GM23338 (cell line): Measurements from ENCODE around the gene MTMR3. TPM values are rescaled to one million over a fixed set of nuclear protein-coding genes. Genes with fewer than 3 reads are reported as not detected.

Experiments used
- ATAC-seq: fragments of 200-7000 bp; cut with Tn5 transposase; 3 replicates; pipeline ENCODE4 v1.9.1; 2020
- DNase-seq: peaks from one replicate; pipeline ENCODE4 v3.0.0-alpha.2; 2015; ENCODE audit warnings: low spot score
- H2AFZ ChIP-seq: fragments of 200-600 bp; sonication (generic); 2 replicates; pipeline ENCODE4 v1.8.0; 2016; ENCODE audit warnings: antibody characterized with exemption, mild to moderate bottlenecking, moderate library complexity
- H3F3A ChIP-seq: fragments of 200-600 bp; sonication (generic); replicated peaks from 2 replicates; pipeline ENCODE4 v1.8.0; 2017; ENCODE audit warnings: antibody characterized with exemption, mixed run types, low read depth
- H3K27ac ChIP-seq: fragments of 200-600 bp; sonication (generic); 2 replicates; pipeline ENCODE4 v1.6.1; 2016; ENCODE audit warnings: low read depth
- H3K27me3 ChIP-seq: fragments of 200-600 bp; sonication (generic); 2 replicates; pipeline ENCODE4 v1.8.0; 2016; ENCODE audit warnings: mild to moderate bottlenecking, mixed run types, moderate library complexity; ENCODE audit not compliant: insufficient read depth
- H3K36me3 ChIP-seq: fragments of 200-600 bp; sonication (generic); 2 replicates; pipeline ENCODE4 v1.8.0; 2016; ENCODE audit warnings: mild to moderate bottlenecking; ENCODE audit not compliant: insufficient read depth
- H3K4me1 ChIP-seq: fragments of 200-600 bp; sonication (generic); 2 replicates; pipeline ENCODE4 v1.8.0; 2016; ENCODE audit warnings: mild to moderate bottlenecking, moderate library complexity; ENCODE audit not compliant: insufficient read depth
- H3K4me2 ChIP-seq: fragments of 200-600 bp; sonication (generic); 2 replicates; pipeline ENCODE4 v1.7.1; 2017; ENCODE audit warnings: mixed run types
- H3K4me3 ChIP-seq: fragments of 200-600 bp; sonication (generic); 2 replicates; pipeline ENCODE4 v1.6.1; 2016; ENCODE audit warnings: mixed run types
- H3K79me2 ChIP-seq: fragments of 200-600 bp; sonication (generic); replicated peaks from 2 replicates; pipeline ENCODE4 v1.8.0; 2017; ENCODE audit warnings: mild to moderate bottlenecking; ENCODE audit not compliant: insufficient read depth
- H3K9me2 ChIP-seq: fragments of 200-600 bp; sonication (generic); 2 replicates; pipeline ENCODE4 v1.8.0; 2017; ENCODE audit not compliant: insufficient read depth
- H4K20me1 ChIP-seq: fragments of 200-600 bp; sonication (generic); replicated peaks from 2 replicates; pipeline ENCODE4 v1.8.0; 2017; ENCODE audit warnings: mild to moderate bottlenecking; ENCODE audit not compliant: insufficient read depth
- H3K27ac Mint-ChIP-seq: 2 replicates; pipeline ENCODE4 v1.8.0; 2020; ENCODE audit warnings: inconsistent platforms, mild to moderate bottlenecking, moderate library complexity, mixed read lengths
- H3K27me3 Mint-ChIP-seq: 3 replicates; pipeline ENCODE4 v1.8.0; 2022; ENCODE audit warnings: low read depth, mild to moderate bottlenecking, moderate library complexity, mixed read lengths, inconsistent platforms; ENCODE audit not compliant: insufficient read depth, poor library complexity
- H3K36me3 Mint-ChIP-seq: 3 replicates; pipeline ENCODE4 v1.8.0; 2021; ENCODE audit warnings: low read depth, mild to moderate bottlenecking, inconsistent platforms, moderate library complexity, mixed read lengths
- H3K4me1 Mint-ChIP-seq: 3 replicates; pipeline ENCODE4 v1.8.0; 2020; ENCODE audit warnings: mild to moderate bottlenecking, inconsistent platforms, mixed read lengths
- H3K4me3 Mint-ChIP-seq: 3 replicates; pipeline ENCODE4 v1.8.0; 2021; ENCODE audit warnings: moderate library complexity, mild to moderate bottlenecking, inconsistent platforms, mixed read lengths
- H3K9me3 Mint-ChIP-seq: 3 replicates; pipeline ENCODE4 v1.8.0; 2020; ENCODE audit warnings: moderate library complexity, mild to moderate bottlenecking, inconsistent platforms, mixed read lengths
- CREB1 ChIP-seq: fragments of 250-450 bp; sonication (Bioruptor Pico); IDR thresholded peaks from 2 replicates; pipeline ENCODE4 v1.5.0; 2020; ENCODE audit warnings: low read depth, mild to moderate bottlenecking, moderate library complexity
- EZH2 ChIP-seq: fragments of 200-600 bp; sonication (generic); IDR thresholded peaks from one replicate; pipeline ENCODE4 v1.8.0; 2017; ENCODE audit warnings: antibody characterized with exemption, mild to moderate bottlenecking, low read depth; ENCODE audit not compliant: unreplicated experiment
- JUNB ChIP-seq: IDR thresholded peaks from one replicate; pipeline ENCODE4 v1.6.1; 2016; ENCODE audit warnings: antibody characterized with exemption; ENCODE audit not compliant: unreplicated experiment
- STAT1 ChIP-seq: IDR thresholded peaks from one replicate; pipeline ENCODE4 v1.6.1; 2016; ENCODE audit warnings: antibody characterized with exemption; ENCODE audit not compliant: unreplicated experiment
- ZNF114 ChIP-seq: fragments of 250-450 bp; sonication (Bioruptor Pico); IDR thresholded peaks from 2 replicates; pipeline ENCODE4 v1.5.0; 2020; ENCODE audit warnings: mild to moderate bottlenecking, moderate library complexity
- ZNF331 ChIP-seq: fragments of 250-450 bp; sonication (Bioruptor Pico); IDR thresholded peaks from 2 replicates; pipeline ENCODE4 v1.5.0; 2020; ENCODE audit warnings: low read depth, mild to moderate bottlenecking, moderate library complexity
- polyA plus RNA-seq: library from polyadenylated mRNA; unstranded; fragments of >200 nt; fragmentation: Nextera tagmentation; extraction: Ambion mirVana; gene quantifications from 2 replicates; pipeline ENCODE4 v1.2.1, GENCODE V29; 2016
- total RNA-seq: library from RNA; depleted of rRNA; stranded (reverse); fragments of >200 nt; shearing (Covaris generic); gene quantifications from 2 replicates; pipeline ENCODE4 v1.2.3, GENCODE V29; 2014
- TF ChIP-seq, protein P1 (sequence below), 2 experiments: fragments of 200-600 bp in 1 of 2; sonication (generic) in 1 of 2; conservative IDR thresholded peaks; 2 replicates each; pipeline versions ENCODE4 v1.5.1 to v1.6.1; 2016 to 2017; ENCODE audit warnings: antibody characterized with exemption in 2 of 2, low read depth in 2 of 2, mild to moderate bottlenecking in 2 of 2, moderate library complexity in 1 of 2
- TF ChIP-seq, protein P2 (sequence below): IDR thresholded peaks from one replicate; pipeline ENCODE4 v1.6.1; 2018; ENCODE audit warnings: antibody characterized with exemption; ENCODE audit not compliant: unreplicated experiment
- TF ChIP-seq, protein P3 (sequence below): IDR thresholded peaks from 2 replicates; pipeline ENCODE4 v1.6.1; 2016; ENCODE audit warnings: antibody characterized with exemption

MTMR3 gene
- total and polyA plus RNA-seq, 2 experiments from 2014 or later, result 5.2 to 27.4 TPM

DNA sequence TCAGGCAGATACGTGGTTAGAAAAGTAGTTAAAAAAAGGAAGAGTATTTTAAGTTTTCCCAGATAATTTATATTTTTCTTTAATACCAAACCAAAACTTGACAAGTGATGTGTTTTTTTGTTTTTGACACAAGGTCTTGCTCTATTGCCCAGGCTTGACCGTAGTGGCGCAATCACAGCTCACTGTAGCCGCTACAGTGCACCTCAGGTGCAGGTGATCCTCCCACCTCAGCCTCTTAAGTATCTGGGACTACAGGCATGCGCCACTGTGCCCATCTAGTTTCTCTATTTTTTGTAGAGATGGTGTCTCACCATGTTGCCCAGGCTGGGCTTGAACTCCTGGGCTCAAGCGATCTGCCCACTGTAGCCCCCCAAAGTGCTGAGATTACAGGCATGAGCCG is 92.5 kb downstream of the MTMR3 start (continued):
- TF ChIP-seq, protein P1, sequence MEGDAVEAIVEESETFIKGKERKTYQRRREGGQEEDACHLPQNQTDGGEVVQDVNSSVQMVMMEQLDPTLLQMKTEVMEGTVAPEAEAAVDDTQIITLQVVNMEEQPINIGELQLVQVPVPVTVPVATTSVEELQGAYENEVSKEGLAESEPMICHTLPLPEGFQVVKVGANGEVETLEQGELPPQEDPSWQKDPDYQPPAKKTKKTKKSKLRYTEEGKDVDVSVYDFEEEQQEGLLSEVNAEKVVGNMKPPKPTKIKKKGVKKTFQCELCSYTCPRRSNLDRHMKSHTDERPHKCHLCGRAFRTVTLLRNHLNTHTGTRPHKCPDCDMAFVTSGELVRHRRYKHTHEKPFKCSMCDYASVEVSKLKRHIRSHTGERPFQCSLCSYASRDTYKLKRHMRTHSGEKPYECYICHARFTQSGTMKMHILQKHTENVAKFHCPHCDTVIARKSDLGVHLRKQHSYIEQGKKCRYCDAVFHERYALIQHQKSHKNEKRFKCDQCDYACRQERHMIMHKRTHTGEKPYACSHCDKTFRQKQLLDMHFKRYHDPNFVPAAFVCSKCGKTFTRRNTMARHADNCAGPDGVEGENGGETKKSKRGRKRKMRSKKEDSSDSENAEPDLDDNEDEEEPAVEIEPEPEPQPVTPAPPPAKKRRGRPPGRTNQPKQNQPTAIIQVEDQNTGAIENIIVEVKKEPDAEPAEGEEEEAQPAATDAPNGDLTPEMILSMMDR (conservative IDR thresholded peaks at IDR 0.05; ENCODE audit: low read depth in 2 of 2), result no peak
- no peak for TF ChIP-seq EZH2

DNA sequence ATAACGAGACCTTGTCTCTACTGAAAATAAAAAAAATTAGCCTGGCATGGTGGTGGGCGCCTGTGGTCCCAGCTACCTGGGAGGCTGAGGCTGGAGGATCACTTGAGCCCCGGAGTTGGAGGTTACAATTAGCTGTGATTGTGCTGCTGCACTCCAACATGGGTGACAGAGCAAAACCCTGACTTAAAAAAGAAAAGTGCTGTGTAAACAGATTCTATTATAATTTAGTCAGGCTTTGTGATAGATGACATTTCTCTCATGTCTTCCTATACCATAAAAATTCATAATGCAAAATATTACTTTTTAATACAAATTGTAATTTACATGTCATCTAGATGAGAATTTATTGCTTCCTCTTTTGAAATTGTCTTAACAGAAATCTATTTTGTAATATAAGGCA is 94.1 kb downstream of the MTMR3 start:
- Mint-ChIP-seq H3K9me3 (no peaks in the 10 kb centered on the region), H3K27me3 (peaks cover 5% of the 10 kb centered on the region), H3K4me1 (peaks cover 4% of the 10 kb centered on the region; the same call in 1 of the 3 replicates), H3K36me3 (no peaks in the 10 kb centered on the region), H3K4me3 (no peak overlapping the region), H3K27ac (no peak overlapping the region)
- Histone ChIP-seq H3K4me3 (no peak overlapping the region), H2AFZ (no peak overlapping the region), H3K4me1 (no peaks in the 10 kb centered on the region), H3K27ac (no peak overlapping the region), H4K20me1 (no peaks in the 10 kb centered on the region), H3K79me2 (no peaks in the 10 kb centered on the region), H3K9me2 (no peaks in the 10 kb centered on the region), H3F3A (no peaks in the 10 kb centered on the region), H3K36me3 (no peaks in the 10 kb centered on the region), H3K27me3 (no peaks in the 10 kb centered on the region), H3K4me2 (no peak overlapping the region)
- TF ChIP-seq ZNF331 (no peak), JUNB (no peak)
- ATAC-seq (no peak), DNase-seq (no peak)

DNA sequence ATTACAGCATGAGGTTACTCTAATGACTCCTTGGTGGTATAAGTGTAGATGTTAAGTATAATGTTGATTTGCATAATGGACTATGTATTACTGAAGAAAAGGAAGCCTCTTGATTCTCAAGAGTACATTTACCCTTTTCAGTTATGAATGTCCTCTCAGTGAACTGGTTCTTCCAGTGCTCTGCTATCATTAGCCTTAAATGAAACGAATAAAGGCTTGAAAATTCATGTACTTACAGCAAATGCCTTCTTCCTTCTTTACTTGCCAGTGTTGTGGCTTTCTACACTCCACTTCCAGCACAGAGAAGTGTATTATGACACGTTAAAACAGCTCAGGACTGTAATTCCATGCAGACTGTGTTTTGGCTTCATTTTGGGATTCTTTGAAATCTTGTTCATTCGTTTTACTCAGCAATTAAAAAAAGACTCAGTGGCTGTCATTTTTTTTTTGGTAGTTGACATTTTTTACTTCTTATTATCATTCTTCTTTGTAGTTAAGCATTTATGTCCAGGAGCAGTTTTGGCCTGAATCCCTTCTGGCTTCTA is 96.9 kb downstream of the MTMR3 start:
- Histone ChIP-seq H3K79me2 (no peaks in the 10 kb centered on the region), H3K4me2 (no peak overlapping the region), H3K36me3 (no peaks in the 10 kb centered on the region), H3K4me3 (no peak overlapping the region), H3K4me1 (no peaks in the 10 kb centered on the region), H3K9me2 (no peaks in the 10 kb centered on the region), H3K27ac (no peak overlapping the region), H3F3A (no peaks in the 10 kb centered on the region), H2AFZ (no peak overlapping the region), H4K20me1 (no peaks in the 10 kb centered on the region), H3K27me3 (no peaks in the 10 kb centered on the region)
- no peak overlapping the region for H3K4me3 Mint-ChIP-seq
- DNase-seq, result no peak
- no peak for ATAC-seq
- H3K27me3 Mint-ChIP-seq, result peaks cover 5% of the 10 kb centered on the region
- H3K9me3 Mint-ChIP-seq, result no peaks in the 10 kb centered on the region
- H3K27ac Mint-ChIP-seq, result no peak overlapping the region
- no peaks in the 10 kb centered on the region for H3K36me3 Mint-ChIP-seq
- TF ChIP-seq EZH2 (no peak), ZNF114 (CRISPR knock-in tag) (no peak), STAT1 (no peak), CREB1 (CRISPR knock-in tag) (no peak), ZNF331 (no peak)
- TF ChIP-seq, protein P2, sequence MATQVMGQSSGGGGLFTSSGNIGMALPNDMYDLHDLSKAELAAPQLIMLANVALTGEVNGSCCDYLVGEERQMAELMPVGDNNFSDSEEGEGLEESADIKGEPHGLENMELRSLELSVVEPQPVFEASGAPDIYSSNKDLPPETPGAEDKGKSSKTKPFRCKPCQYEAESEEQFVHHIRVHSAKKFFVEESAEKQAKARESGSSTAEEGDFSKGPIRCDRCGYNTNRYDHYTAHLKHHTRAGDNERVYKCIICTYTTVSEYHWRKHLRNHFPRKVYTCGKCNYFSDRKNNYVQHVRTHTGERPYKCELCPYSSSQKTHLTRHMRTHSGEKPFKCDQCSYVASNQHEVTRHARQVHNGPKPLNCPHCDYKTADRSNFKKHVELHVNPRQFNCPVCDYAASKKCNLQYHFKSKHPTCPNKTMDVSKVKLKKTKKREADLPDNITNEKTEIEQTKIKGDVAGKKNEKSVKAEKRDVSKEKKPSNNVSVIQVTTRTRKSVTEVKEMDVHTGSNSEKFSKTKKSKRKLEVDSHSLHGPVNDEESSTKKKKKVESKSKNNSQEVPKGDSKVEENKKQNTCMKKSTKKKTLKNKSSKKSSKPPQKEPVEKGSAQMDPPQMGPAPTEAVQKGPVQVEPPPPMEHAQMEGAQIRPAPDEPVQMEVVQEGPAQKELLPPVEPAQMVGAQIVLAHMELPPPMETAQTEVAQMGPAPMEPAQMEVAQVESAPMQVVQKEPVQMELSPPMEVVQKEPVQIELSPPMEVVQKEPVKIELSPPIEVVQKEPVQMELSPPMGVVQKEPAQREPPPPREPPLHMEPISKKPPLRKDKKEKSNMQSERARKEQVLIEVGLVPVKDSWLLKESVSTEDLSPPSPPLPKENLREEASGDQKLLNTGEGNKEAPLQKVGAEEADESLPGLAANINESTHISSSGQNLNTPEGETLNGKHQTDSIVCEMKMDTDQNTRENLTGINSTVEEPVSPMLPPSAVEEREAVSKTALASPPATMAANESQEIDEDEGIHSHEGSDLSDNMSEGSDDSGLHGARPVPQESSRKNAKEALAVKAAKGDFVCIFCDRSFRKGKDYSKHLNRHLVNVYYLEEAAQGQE, result no peak
- TF ChIP-seq, protein P3, sequence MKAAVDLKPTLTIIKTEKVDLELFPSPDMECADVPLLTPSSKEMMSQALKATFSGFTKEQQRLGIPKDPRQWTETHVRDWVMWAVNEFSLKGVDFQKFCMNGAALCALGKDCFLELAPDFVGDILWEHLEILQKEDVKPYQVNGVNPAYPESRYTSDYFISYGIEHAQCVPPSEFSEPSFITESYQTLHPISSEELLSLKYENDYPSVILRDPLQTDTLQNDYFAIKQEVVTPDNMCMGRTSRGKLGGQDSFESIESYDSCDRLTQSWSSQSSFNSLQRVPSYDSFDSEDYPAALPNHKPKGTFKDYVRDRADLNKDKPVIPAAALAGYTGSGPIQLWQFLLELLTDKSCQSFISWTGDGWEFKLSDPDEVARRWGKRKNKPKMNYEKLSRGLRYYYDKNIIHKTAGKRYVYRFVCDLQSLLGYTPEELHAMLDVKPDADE, result no peak
- no peaks in the 10 kb centered on the region; the same call in 2 of the 3 replicates for H3K4me1 Mint-ChIP-seq
